ENCODE data around the gene QRICH1. TPM values are rescaled to one million over a fixed set of nuclear protein-coding genes. Genes with fewer than 3 reads are reported as not detected.
"Not testable (repeated sequence)": the region's sequence is repeated elsewhere in the genome, so short reads cannot be mapped to it uniquely, and the experiment has no call there.

The QRICH1 gene
- total RNA-seq, 1 experiment from 2014 or later = 63.7 TPM

- no peak for DNase-seq (ENCODE audit: extremely low read depth, low read depth)
Measured at GRCh38 chr3:49018707-49019006, 75.2 kb downstream of the QRICH1 start.

- no peak for DNase-seq (ENCODE audit: extremely low read depth, low read depth)
Measured at GRCh38 chr3:49017971-49018706, 75.7 kb downstream of the QRICH1 start, which contains the start of gene DALRD3. Gene DALRD3, minus strand, starts transcription at chr3:49018580. Its CDS starts 16 bp downstream, at chr3:49018564.

- no peak for DNase-seq (ENCODE audit: extremely low read depth, low read depth)
Measured at GRCh38 chr3:49017229-49017970, 76.5 kb downstream of the QRICH1 start.

GRCh38 chr3:49016414-49017228 lies 77.2 kb downstream of the QRICH1 start:
- no peak for DNase-seq (ENCODE audit: extremely low read depth, low read depth)

GRCh38 chr3:49015765-49016164 lies 78.1 kb downstream of the QRICH1 start:
- DNase-seq (ENCODE audit: extremely low read depth, low read depth) = no peak

- no peak for DNase-seq (ENCODE audit: extremely low read depth, low read depth)
Measured at GRCh38 chr3:49015072-49015471, 78.8 kb downstream of the QRICH1 start.

- DNase-seq (ENCODE audit: extremely low read depth, low read depth) = no peak
Measured at GRCh38 chr3:49013738-49014660, 79.9 kb downstream of the QRICH1 start.

- DNase-seq (ENCODE audit: extremely low read depth, low read depth) = no peak
Measured at GRCh38 chr3:49013113-49013737, 80.6 kb downstream of the QRICH1 start.

- DNase-seq (ENCODE audit: extremely low read depth, low read depth) = no peak
Measured at GRCh38 chr3:49012441-49013017, 81.3 kb downstream of the QRICH1 start.

GRCh38 chr3:49009396-49009795 lies 84.5 kb downstream of the QRICH1 start:
- DNase-seq (ENCODE audit: extremely low read depth, low read depth) = no peak

- DNase-seq (ENCODE audit: extremely low read depth, low read depth) = not testable (repeated sequence)
Measured at GRCh38 chr3:49008627-49009026, 85.2 kb downstream of the QRICH1 start.

- DNase-seq (ENCODE audit: extremely low read depth, low read depth) = peak; percentile 78
Measured at GRCh38 chr3:49007771-49008528, 85.9 kb downstream of the QRICH1 start.

GRCh38 chr3:49007068-49007770 lies 86.7 kb downstream of the QRICH1 start, which contains the start of gene WDR6:
Gene WDR6, plus strand, starts transcription at chr3:49007391. Its CDS starts 41 bp downstream, at chr3:49007432.
- DNase-seq (ENCODE audit: extremely low read depth, low read depth) = peak; percentile 87

- no peak for DNase-seq (ENCODE audit: extremely low read depth, low read depth)
Measured at GRCh38 chr3:49006408-49007067, 87.3 kb downstream of the QRICH1 start.

- DNase-seq (ENCODE audit: extremely low read depth, low read depth) = no peak
Measured at GRCh38 chr3:49005998-49006397, 87.9 kb downstream of the QRICH1 start.

- no peak for DNase-seq (ENCODE audit: extremely low read depth, low read depth)
Measured at GRCh38 chr3:49005303-49005680, 88.6 kb downstream of the QRICH1 start.
